Activated CD8-positive, alpha-beta memory T cell treated with anti-CD3 and anti-CD28 coated beads for 48 hours (primary cell): ENCODE data around the gene STAT1.
"Not testable (repeated sequence)": the region's sequence is repeated elsewhere in the genome, so short reads cannot be mapped to it uniquely, and the experiment has no call there.

Experiments used
- DNase-seq, 3 experiments: peaks; one replicate each; pipeline ENCODE4 v3.0.0-alpha.2; 2020; ENCODE audit warnings: low read depth in 2 of 3, low spot score in 2 of 3

The STAT1 gene

GRCh38 chr2:191009541-191010374, 4.2 kb downstream of the STAT1 start:
- DNase-seq = no peak

DNA sequence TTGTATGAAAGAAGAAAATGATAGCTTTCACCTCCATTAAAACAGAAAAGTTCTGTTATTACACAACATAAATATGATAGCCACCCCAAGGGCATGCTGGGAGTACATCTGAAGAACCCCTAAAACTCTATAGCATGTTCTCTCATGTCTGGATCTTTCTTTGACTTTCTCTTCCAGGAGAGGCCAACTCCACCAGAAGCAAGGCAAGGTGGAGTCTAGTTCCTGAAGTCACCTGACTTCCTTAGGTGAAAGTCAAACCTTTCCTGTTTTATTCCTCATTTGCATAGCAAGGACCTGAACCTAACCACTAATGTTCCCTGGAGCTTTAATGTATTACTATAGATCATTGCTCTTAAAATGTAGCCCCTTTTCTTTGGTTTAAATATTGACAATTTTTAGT, 5.7 kb downstream of the STAT1 start:
- DNase-seq = no peak

DNA sequence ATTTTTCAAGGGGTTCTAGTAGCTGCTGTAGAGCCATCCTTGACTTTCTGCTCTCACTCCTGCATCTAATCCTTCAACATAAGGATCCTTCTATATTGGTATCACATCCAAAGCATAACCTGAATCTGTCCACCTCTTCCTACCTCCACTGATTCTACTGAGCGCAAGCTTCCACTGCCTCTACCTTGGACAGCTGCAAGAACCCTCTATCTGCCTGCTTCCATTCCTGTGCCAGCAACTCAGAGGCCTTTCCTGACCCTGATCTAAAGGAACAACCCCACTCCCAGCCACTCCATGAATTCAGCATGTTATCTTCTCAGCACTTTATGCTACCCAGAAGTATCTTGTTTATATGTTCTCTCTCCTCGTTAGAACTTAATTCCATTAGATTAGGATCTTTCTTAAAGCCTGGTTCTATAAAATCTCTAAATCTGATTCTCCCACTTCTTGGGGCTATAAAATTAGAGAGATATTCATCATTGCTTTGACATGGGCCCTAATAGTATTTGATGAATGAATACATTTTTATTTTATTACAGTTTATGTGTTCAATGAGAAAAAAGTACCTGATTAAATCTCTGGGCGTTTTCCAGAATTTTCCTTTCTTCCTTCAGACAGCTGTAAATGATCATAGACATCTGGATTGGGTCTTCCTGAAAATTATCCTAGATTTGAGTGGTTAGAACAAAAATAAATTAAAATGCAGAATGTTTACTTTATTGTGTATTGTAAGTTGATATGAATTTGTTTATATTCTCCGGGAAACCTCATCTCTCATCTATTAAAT, 6.8 kb downstream of the STAT1 start:
- DNase-seq = no peak

GRCh38 chr2:191006297-191006696, 7.7 kb downstream of the STAT1 start:
- DNase-seq = no peak

DNA sequence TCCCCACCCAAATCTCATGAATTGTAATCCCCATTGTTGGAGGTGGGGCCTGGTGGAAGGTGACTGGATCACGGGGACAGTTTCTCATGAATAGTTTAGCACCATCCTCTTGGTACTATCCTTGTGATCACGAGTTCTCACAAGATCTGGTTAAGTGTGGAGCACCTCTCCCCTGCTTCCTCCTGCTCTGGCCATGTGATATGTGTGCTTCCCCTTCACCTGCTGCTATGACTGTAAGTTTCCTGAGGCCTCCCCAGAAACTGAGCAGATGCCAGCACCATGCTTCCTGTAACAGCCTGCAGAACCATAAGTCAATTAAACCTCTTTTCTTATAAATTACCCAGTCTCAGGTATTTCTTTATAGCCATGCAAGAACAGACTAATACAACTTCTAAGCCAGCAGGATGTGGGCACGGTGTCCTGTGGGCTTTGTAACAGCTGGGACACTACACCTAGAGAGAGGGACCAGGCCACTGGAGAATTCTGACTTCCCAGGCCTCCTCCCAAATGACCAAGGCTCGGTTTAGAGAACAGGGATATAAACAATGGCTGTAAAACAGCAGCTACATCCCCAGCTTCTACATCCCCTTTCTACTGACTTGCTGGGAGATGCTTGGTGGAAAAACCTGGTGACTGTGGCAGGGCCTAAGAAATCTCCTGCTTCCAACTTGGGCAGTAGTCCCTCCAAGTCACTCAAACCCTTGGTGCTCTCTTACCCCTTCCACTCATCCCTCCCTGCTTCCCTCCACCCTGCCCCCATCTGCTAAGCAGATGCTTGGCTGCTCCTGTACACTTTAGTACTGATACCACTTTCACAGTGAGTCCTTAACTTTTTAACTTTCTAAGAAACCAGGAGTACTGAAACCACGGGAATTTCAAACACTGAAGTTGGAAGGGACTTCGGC, 10.3 kb downstream of the STAT1 start:
- DNase-seq = no peak

DNA sequence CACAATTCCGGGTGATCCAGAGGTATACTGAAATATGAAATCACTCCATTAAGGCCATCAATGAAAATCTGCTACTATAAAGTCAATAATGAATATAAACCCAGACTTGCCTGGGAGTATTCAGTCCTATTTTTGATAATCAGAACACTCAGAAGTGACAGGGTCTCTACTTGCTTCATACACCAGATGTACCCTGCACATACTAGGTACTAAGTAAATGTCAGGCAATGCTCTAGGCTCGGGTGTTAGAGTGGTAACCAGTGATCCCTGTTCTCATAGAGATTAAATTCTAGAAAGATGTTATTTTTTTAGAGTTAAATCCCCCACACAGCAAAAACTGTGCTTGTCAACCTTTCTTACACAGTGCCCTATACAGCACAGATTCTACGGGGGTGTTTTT, 12.3 kb downstream of the STAT1 start:
- DNase-seq = no peak

GRCh38 chr2:191001032-191001431, 12.9 kb downstream of the STAT1 start:
- DNase-seq = no peak

- DNase-seq = no peak
These were observed 13.9 kb downstream of the STAT1 start for GRCh38 chr2:190999949-191000665.

GRCh38 chr2:190999058-190999457, 14.9 kb downstream of the STAT1 start:
- no peak for DNase-seq

DNA sequence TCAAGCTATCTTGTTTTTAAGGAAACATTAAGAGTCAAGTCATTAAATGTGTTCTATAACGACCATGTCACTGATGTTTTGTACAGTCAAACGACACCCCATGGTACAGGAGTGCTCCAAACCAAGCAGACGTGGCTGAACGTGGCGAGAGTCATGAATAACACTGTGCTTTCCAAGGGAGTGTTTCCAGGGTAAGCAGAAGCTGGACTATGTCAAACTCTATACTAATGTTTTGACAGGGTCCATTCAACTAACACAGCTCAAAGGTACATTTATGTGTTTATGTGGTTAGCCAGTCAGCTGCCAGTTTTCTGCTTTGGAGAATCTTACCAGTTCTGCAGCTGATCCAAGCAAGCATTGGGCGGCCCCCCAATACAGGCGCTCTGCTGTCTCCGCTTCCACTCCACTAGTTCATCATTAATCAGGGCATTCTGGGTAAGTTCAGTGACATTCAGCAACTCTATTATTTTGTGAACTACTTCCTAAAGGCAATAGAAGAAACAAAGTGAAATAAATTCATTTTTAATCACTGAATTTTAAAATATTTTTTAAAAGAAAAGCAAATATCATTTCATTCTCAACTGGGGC, 16.4 kb downstream of the STAT1 start:
- DNase-seq = no peak

DNA sequence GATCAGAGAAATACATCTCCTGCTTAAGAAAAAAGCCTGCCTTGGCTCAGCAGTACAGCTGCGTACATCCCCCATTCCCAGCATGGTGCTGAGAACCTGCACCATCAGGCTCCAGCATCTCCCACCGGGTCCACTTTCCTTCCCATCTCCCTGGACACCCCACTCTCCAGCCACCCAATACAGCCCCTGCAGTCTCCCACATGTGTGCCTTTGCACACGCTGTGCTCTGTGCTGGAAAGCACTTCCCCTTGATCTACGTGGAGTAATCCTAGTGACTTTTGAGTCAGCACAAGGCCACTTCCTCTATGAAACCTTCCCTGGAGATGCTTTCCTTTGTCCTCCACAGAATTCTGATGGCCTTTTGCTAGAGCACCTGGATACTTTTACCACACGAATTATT, 17.0 kb downstream of the STAT1 start:
- DNase-seq = no peak

GRCh38 chr2:190996338-190996946, 17.5 kb downstream of the STAT1 start:
- no peak for DNase-seq

DNA sequence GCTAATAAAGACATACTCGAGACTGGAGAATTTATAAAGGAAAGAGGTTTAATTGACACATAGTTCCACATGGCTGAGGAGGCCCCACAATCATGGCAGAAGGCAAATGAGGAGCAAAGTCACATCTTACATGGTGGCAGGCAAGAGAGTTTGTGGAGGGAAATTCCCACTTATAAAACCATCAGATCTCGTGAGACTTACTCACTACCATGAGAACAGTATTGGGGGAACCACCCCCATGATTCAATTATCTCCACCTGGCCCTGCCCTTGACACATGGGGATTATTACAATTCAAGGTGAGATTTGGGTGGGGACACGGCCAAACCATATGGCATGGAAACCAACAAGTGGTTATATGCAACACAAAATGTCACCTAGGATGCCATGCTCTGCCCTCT, 18.7 kb downstream of the STAT1 start:
- DNase-seq = not testable (repeated sequence)

DNA sequence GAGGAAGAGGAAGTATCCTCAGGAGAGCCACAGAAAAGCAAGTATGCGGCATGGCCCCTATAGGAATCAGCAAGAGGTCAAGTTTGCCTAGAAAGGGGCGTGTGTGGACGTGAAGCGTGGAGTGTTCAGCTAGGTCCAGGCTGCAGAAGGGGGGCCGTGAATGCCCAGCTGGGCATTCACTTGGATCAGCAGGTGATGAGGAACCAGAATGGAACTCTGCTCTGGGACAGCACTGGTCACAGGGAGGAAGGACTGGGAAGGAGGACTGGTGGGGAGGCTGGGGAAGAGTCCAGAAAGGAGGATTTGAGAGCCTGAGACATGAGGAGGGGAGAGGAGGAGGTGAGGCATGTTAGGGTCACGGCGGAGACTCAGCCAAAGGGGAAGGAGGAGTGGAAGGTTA, 19.8 kb downstream of the STAT1 start:
- DNase-seq = no peak

GRCh38 chr2:190993292-190993643, 20.7 kb downstream of the STAT1 start:
- DNase-seq = no peak

DNA sequence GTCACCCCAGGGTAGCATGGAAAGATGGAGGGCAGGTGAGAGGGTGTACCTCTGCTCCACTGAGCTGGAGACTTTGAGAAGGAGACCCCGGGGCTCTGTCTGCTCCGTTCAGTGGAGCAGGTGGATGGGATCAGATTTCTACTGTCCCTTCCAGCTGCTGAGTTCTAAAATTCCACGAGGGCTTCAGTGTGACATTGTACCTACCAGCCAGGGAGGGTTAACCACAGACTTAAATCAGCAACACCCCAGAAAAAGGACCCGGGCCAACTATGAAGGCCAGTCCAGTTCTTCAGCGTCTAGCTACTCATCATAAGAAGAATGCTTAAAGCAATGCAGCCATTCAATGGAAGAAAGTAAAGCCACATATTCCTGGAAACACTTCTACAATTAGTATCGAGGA, 23.8 kb downstream of the STAT1 start:
- no peak for DNase-seq

DNA sequence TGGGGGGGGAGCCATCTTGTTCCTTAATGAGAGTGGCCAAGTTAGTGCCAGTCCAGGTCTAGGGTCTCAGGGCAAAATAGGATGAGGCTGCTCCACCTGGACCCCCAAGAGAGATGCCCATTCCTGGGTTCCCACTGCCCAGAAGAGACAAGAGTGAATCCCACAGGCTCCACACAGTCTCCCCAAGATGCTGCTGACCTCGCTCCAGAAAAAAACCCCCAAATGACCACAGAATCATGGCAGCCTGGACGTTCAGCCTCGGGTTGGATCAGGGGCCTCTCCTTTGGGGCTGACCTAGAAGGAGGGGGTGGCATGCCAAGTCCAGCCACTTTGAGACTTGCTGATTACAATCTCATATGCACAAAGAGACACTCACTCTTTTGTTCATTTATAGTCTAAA, 25.1 kb downstream of the STAT1 start:
- DNase-seq = no peak

DNA sequence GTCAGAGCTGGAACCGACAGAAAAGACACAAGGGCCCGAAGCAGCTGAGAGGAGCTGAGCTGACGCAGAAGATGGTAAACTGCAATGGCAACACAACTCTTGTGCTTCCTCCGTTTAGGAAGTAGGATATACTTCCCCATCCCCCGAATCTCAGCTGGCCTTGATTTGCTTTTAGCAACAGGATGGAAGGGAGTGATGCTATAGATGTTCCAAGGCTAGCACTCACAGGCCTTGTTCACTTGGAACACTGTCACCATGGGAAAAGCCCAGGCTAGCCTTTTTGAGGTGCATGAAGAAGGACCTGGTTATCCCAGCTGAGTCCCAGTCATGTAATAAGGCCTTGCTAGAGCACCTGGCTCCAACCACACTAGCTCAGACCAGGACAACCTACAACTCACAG, 26.0 kb downstream of the STAT1 start:
- no peak for DNase-seq

DNA sequence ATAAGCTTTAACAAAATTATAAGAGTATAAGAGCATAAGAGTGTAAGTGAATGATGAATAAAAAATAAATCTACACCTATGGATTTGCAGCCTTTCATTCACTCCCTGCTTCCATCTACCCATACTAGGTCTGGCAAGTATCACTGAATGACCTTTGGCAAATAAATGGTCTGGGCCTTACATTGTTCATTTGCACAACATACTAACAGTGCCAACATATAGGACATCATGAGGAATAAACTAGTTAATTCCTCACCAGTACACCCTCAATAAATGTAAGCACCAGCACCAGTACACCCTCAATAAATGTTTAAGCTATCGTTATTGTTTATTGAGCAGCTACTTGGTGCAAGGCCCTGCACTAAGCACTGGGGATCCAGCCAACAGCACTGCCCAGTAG, 26.9 kb downstream of the STAT1 start:
- DNase-seq = no peak
